HepG2 (cell line): ENCODE data around the gene CCDC30. TPM values are rescaled to one million over a fixed set of nuclear protein-coding genes. Genes with fewer than 3 reads are reported as not detected.

Experiments used
- BRCA1 ChIP-seq: sonication (generic); formaldehyde crosslinking; IDR thresholded peaks from 2 replicates; pipeline ENCODE4 v1.4.0; 2020; ENCODE audit warnings: missing genetic modification reagents
- FOSL2 ChIP-seq: sonication (generic); formaldehyde crosslinking; IDR thresholded peaks from 2 replicates; pipeline ENCODE4 v1.4.0; 2020; ENCODE audit warnings: missing genetic modification reagents
- FOXA1 ChIP-seq, 2 experiments: fragments of 450-650 bp in 1 of 2; sonication (generic) in 1 of 2; formaldehyde crosslinking in 1 of 2; IDR thresholded peaks; 2 replicates each; pipeline versions ENCODE4 v1.4.0 to v1.6.1; 2016 to 2020; ENCODE audit warnings: missing genetic modification reagents in 1 of 2
- GMEB1 ChIP-seq: sonication (generic); formaldehyde crosslinking; IDR thresholded peaks from 2 replicates; pipeline ENCODE4 v1.5.1; 2020; ENCODE audit warnings: missing genetic modification reagents, mild to moderate bottlenecking, borderline replicate concordance
- IRF2 ChIP-seq: IDR thresholded peaks from 2 replicates; pipeline ENCODE4 v1.6.1; 2018; ENCODE audit warnings: missing genetic modification reagents, missing compliant biosample characterization
- MEIS1 ChIP-seq: sonication (generic); formaldehyde crosslinking; IDR thresholded peaks from 2 replicates; pipeline ENCODE4 v1.9.0; 2021; ENCODE audit warnings: mild to moderate bottlenecking, missing genetic modification reagents, moderate library complexity, borderline replicate concordance
- NFKB2 ChIP-seq: sonication (generic); formaldehyde crosslinking; IDR thresholded peaks from 2 replicates; pipeline ENCODE4 v1.4.0; 2020; ENCODE audit warnings: missing genetic modification reagents, borderline replicate concordance
- NR2F2 ChIP-seq: IDR thresholded peaks from 2 replicates; pipeline ENCODE4 v1.6.1; 2012; ENCODE audit warnings: low read depth, inconsistent platforms, borderline replicate concordance
- PHF21A ChIP-seq: sonication (generic); formaldehyde crosslinking; IDR thresholded peaks from 2 replicates; pipeline ENCODE4 v1.5.0; 2020; ENCODE audit warnings: mild to moderate bottlenecking, missing genetic modification reagents
- POGZ ChIP-seq: sonication (generic); formaldehyde crosslinking; IDR thresholded peaks from 2 replicates; pipeline ENCODE4 v1.4.0; 2020; ENCODE audit warnings: mild to moderate bottlenecking, missing genetic modification reagents
- STAT5B ChIP-seq: sonication (generic); formaldehyde crosslinking; IDR thresholded peaks from 2 replicates; pipeline ENCODE4 v1.4.0; 2020; ENCODE audit warnings: missing genetic modification reagents
- TBX2 ChIP-seq: sonication (generic); formaldehyde crosslinking; IDR thresholded peaks from 2 replicates; pipeline ENCODE4 v1.5.0; 2020; ENCODE audit warnings: missing genetic modification reagents, mild to moderate bottlenecking, borderline replicate concordance
- TP53 ChIP-seq: sonication (generic); formaldehyde crosslinking; conservative IDR thresholded peaks from 2 replicates; pipeline ENCODE4 v1.4.0; 2020; ENCODE audit warnings: missing genetic modification reagents
- ZBTB26 ChIP-seq: IDR thresholded peaks from 2 replicates; pipeline ENCODE4 v1.6.1; 2016; ENCODE audit warnings: missing compliant biosample characterization, missing genetic modification reagents, borderline replicate concordance
- ZBTB43 ChIP-seq: sonication (generic); formaldehyde crosslinking; conservative IDR thresholded peaks from 2 replicates; pipeline ENCODE4 v1.4.0; 2020; ENCODE audit warnings: missing genetic modification reagents
- ZNF484 ChIP-seq: sonication (generic); formaldehyde crosslinking; IDR thresholded peaks from 2 replicates; pipeline ENCODE4 v1.5.1; 2020; ENCODE audit warnings: mild to moderate bottlenecking, low read depth, missing genetic modification reagents, borderline replicate concordance
- ZNF678 ChIP-seq: sonication (generic); formaldehyde crosslinking; IDR thresholded peaks from 2 replicates; pipeline ENCODE4 v1.4.0; 2020; ENCODE audit warnings: mild to moderate bottlenecking, missing genetic modification reagents
- ZNF746 ChIP-seq: sonication (generic); formaldehyde crosslinking; IDR thresholded peaks from 2 replicates; pipeline ENCODE4 v1.8.0; 2022; ENCODE audit warnings: mild to moderate bottlenecking, missing genetic modification reagents
- ZZZ3 ChIP-seq: sonication (generic); formaldehyde crosslinking; IDR thresholded peaks from 2 replicates; pipeline ENCODE4 v1.4.0; 2020; ENCODE audit warnings: missing genetic modification reagents, mild to moderate bottlenecking, borderline replicate concordance
- polyA plus RNA-seq, 8 experiments: library from polyadenylated mRNA; depleted of rRNA in 3 of 8; stranded (reverse) in 7 of 8; unstranded in 1 of 8; fragments of >200 nt; fragmentation: Illumina TruSeq in 4 of 8; extraction: Trizol in 4 of 8; gene quantifications; 2 replicates each; pipeline versions ENCODE4 v1.2.1 to v1.2.3, GENCODE V29; 2011 to 2016; ENCODE audit warnings: low read depth in 4 of 8, missing spikeins in 1 of 8, mixed read lengths in 1 of 8; ENCODE audit not compliant: insufficient read depth in 1 of 8
- total RNA-seq, 5 experiments: library from RNA; depleted of rRNA; stranded (reverse); fragments of >200 nt; fragmentation: Illumina TruSeq; extraction: Trizol; gene quantifications; 2 replicates each; pipeline ENCODE4 v1.2.3, GENCODE V29; 2016; ENCODE audit warnings: low read depth in 1 of 5
- TF ChIP-seq, protein P1 (sequence below): sonication (generic); formaldehyde crosslinking; IDR thresholded peaks from 2 replicates; pipeline ENCODE4 v1.5.0; 2020; ENCODE audit warnings: mild to moderate bottlenecking, missing genetic modification reagents, borderline replicate concordance
- TF ChIP-seq, protein P2 (sequence below): sonication (generic); formaldehyde crosslinking; IDR thresholded peaks from 2 replicates; pipeline ENCODE4 v1.5.0; 2020; ENCODE audit warnings: missing genetic modification reagents

CCDC30 gene
- total and polyA plus RNA-seq, 2 of the 13 experiments (the other 11 are each of a cell fraction or from before 2014, with no cell fraction given), result 0.25 to 0.77 TPM

DNA sequence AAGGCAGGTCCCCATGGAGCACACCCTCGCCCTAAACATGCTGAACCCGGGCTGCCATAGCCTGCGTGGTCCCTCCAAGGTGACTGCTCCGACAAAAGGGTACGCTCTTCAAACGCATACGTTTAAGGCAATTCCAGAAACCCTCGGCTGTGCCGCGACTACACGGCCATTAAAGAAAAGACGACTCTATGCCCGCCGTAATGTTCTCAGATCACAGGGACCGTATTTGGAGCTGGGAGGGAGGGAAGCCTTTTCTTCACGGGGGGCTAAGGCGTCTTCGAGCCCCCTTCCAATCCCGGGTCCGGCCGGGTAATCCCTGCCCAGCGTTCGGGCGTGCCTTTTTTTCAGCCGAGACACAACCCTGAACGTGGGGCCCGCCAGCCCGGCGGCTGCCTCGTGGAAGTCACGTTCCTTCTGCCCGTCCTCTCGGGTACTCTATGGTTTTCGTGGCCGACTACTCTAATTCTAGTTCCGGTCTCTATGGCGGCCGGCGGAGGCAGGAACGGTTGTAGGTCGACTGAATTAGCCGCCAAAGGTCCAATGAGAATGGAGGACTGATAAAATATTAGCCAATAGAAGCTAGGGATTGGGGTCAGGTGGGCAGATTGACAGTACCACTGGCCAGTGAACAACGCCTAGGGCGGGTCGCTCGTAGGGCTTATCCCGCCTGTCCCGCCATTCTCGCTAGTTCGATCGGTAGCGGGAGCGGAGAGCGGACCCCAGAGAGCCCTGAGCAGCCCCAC, 218.8 kb downstream of the CCDC30 start, which contains the start of gene YBX1 (continued):
- TF ChIP-seq ZNF484 (CRISPR knock-in tag) (no peak), ZZZ3 (no peak), POGZ (peak; percentile 34), NR2F2 (peak; percentile 29; the same call in 1 of the 2 replicates), FOSL2 (CRISPR knock-in tag) (no peak), ZNF678 (no peak; the same call in 1 of the 2 replicates), STAT5B (CRISPR knock-in tag) (0 out of 2 replicates have a peak, but pooled peaks have one; percentile 18), ZNF746 (no peak), MEIS1 (CRISPR knock-in tag) (peak; percentile 57; the same call in 1 of the 2 replicates), PHF21A (CRISPR knock-in tag) (peak; percentile 58), ZBTB43 (peak; percentile 43; the same call in 1 of the 2 replicates), GMEB1 (CRISPR knock-in tag) (peak; percentile 59; the same call in 1 of the 2 replicates), FOXA1 (IDR thresholded peaks at IDR 0.05) (no peak), FOXA1 (CRISPR knock-in tag; IDR thresholded peaks at IDR 0.05) (no peak), IRF2 (CRISPR knock-in tag) (peak; percentile 46; the same call in 1 of the 2 replicates), TP53 (no peak), ZBTB26 (CRISPR knock-in tag) (0 out of 2 replicates have a peak, but pooled peaks have one; percentile 32), NFKB2 (CRISPR knock-in tag) (peak; percentile 51; the same call in 1 of the 2 replicates), TBX2 (CRISPR knock-in tag) (peak; percentile 58), BRCA1 (no peak)
- TF ChIP-seq, protein P1, sequence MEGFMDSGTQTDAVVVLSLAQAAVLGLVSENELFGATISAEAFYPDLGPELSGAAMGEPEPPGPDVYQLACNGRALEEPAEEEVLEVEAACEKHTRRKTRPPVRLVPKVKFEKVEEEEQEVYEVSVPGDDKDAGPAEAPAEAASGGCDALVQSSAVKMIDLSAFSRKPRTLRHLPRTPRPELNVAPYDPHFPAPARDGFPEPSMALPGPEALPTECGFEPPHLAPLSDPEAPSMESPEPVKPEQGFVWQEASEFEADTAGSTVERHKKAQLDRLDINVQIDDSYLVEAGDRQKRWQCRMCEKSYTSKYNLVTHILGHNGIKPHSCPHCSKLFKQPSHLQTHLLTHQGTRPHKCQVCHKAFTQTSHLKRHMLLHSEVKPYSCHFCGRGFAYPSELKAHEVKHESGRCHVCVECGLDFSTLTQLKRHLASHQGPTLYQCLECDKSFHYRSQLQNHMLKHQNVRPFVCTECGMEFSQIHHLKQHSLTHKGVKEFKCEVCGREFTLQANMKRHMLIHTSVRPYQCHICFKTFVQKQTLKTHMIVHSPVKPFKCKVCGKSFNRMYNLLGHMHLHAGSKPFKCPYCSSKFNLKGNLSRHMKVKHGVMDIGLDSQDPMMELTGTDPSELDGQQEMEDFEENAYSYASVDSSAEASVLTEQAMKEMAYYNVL (CRISPR knock-in tag), result peak; percentile 67
- TF ChIP-seq, protein P2, sequence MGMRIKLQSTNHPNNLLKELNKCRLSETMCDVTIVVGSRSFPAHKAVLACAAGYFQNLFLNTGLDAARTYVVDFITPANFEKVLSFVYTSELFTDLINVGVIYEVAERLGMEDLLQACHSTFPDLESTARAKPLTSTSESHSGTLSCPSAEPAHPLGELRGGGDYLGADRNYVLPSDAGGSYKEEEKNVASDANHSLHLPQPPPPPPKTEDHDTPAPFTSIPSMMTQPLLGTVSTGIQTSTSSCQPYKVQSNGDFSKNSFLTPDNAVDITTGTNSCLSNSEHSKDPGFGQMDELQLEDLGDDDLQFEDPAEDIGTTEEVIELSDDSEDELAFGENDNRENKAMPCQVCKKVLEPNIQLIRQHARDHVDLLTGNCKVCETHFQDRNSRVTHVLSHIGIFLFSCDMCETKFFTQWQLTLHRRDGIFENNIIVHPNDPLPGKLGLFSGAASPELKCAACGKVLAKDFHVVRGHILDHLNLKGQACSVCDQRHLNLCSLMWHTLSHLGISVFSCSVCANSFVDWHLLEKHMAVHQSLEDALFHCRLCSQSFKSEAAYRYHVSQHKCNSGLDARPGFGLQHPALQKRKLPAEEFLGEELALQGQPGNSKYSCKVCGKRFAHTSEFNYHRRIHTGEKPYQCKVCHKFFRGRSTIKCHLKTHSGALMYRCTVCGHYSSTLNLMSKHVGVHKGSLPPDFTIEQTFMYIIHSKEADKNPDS (CRISPR knock-in tag), result no peak
